ENCODE measurements around the gene ZNF124. TPM values are rescaled to one million over a fixed set of nuclear protein-coding genes. Genes with fewer than 3 reads are reported as not detected.
"Not testable (repeated sequence)": the region's sequence is repeated elsewhere in the genome, so short reads cannot be mapped to it uniquely, and the experiment has no call there.

Gene ZNF124
- total RNA-seq, 1 donor from 2014 or later: 14.9 TPM

- no peak overlapping the region for H3K27ac Mint-ChIP-seq
- no peak for DNase-seq
- H3K9me3 Mint-ChIP-seq: peaks cover 28% of the 10 kb centered on the region
- H3K27me3 Mint-ChIP-seq: no peaks in the 10 kb centered on the region
- peaks cover 68% of the 10 kb centered on the region for H3K36me3 Mint-ChIP-seq (ENCODE audit: low read depth)
- H3K4me3 Mint-ChIP-seq: no peak overlapping the region
- no peaks in the 10 kb centered on the region for H3K4me1 Mint-ChIP-seq
- intact Hi-C loops (cut with micrococcal nuclease): no loop called here
Measured at GRCh38 chr1:247189981-247190798, 18.4 kb upstream of the ZNF124 start.

GRCh38 chr1:247185667-247186066 lies 13.8 kb upstream of the ZNF124 start:
- intact Hi-C loops (cut with micrococcal nuclease): no loop called here
- H3K27me3 Mint-ChIP-seq: no peaks in the 10 kb centered on the region
- no peak overlapping the region for H3K27ac Mint-ChIP-seq
- H3K9me3 Mint-ChIP-seq: peaks cover 19% of the 10 kb centered on the region
- H3K4me3 Mint-ChIP-seq: no peak overlapping the region
- H3K4me1 Mint-ChIP-seq: no peaks in the 10 kb centered on the region
- peaks cover 36% of the 10 kb centered on the region for H3K36me3 Mint-ChIP-seq (ENCODE audit: low read depth)
- no peak for DNase-seq

GRCh38 chr1:247184254-247184653 lies 12.4 kb upstream of the ZNF124 start:
- intact Hi-C loops (cut with micrococcal nuclease): no loop called here
- peaks cover 10% of the 10 kb centered on the region for H3K9me3 Mint-ChIP-seq

GRCh38 chr1:247182994-247183393 lies 11.2 kb upstream of the ZNF124 start:
- Mint-ChIP-seq H3K36me3 (ENCODE audit: low read depth) (peaks cover 18% of the 10 kb centered on the region), H3K27me3 (no peaks in the 10 kb centered on the region), H3K4me1 (no peaks in the 10 kb centered on the region), H3K27ac (no peak overlapping the region), H3K9me3 (peaks cover 14% of the 10 kb centered on the region), H3K4me3 (no peak overlapping the region)
- intact Hi-C loops (cut with micrococcal nuclease): no loop called here
- no peak for DNase-seq

More at GRCh38 chr1:247184254-247184653, 12.4 kb upstream of the ZNF124 start:
- Mint-ChIP-seq H3K4me1 (no peaks in the 10 kb centered on the region), H3K36me3 (ENCODE audit: low read depth) (peaks cover 22% of the 10 kb centered on the region), H3K4me3 (no peak overlapping the region), H3K27me3 (no peaks in the 10 kb centered on the region), H3K27ac (no peak overlapping the region)
- no peak for DNase-seq

GRCh38 chr1:247180581-247180980 lies 8.8 kb upstream of the ZNF124 start:
- Mint-ChIP-seq H3K27ac (no peak overlapping the region), H3K4me1 (no peaks in the 10 kb centered on the region), H3K27me3 (no peaks in the 10 kb centered on the region), H3K9me3 (peaks cover 13% of the 10 kb centered on the region), H3K36me3 (ENCODE audit: low read depth) (peaks cover 8% of the 10 kb centered on the region), H3K4me3 (no peak overlapping the region)
- no peak for DNase-seq
- intact Hi-C loops (cut with micrococcal nuclease): no loop called here

- H3K4me1 Mint-ChIP-seq: no peaks in the 10 kb centered on the region
- H3K9me3 Mint-ChIP-seq: peaks cover 4% of the 10 kb centered on the region
- DNase-seq: no peak
- H3K36me3 Mint-ChIP-seq (ENCODE audit: low read depth): no peaks in the 10 kb centered on the region
- intact Hi-C loops (cut with micrococcal nuclease): loop anchor here (10.0 kb wide), 2 partner anchors 73 to 243 kb away; partner anchors contain the start of genes AHCTF1 and ZNF669
- no peaks in the 10 kb centered on the region for H3K27me3 Mint-ChIP-seq
- H3K27ac Mint-ChIP-seq: no peak overlapping the region
- H3K4me3 Mint-ChIP-seq: no peak overlapping the region
Measured at GRCh38 chr1:247177755-247178154, 5.9 kb upstream of the ZNF124 start.

GRCh38 chr1:247175458-247175857 lies 3.6 kb upstream of the ZNF124 start:
- intact Hi-C loops (cut with micrococcal nuclease): loop anchor here (10.0 kb wide), 2 partner anchors 71 to 241 kb away; partner anchors contain the start of genes AHCTF1 and ZNF669
- H3K4me1 Mint-ChIP-seq: peaks cover 1% of the 10 kb centered on the region
- H3K9me3 Mint-ChIP-seq: peaks cover 4% of the 10 kb centered on the region
- H3K4me3 Mint-ChIP-seq: no peak overlapping the region
- peaks cover 1% of the 10 kb centered on the region for H3K36me3 Mint-ChIP-seq (ENCODE audit: low read depth)
- no peaks in the 10 kb centered on the region for H3K27me3 Mint-ChIP-seq
- no peak for DNase-seq
- H3K27ac Mint-ChIP-seq: no peak overlapping the region

- intact Hi-C loops (cut with micrococcal nuclease): loop anchor here (2.0 to 10.0 kb wide), 3 partner anchors 37 to 239 kb away; partner anchors contain the start of genes AHCTF1 and ZNF669
- Mint-ChIP-seq H3K27me3 (no peaks in the 10 kb centered on the region), H3K9me3 (no peaks in the 10 kb centered on the region), H3K36me3 (ENCODE audit: low read depth) (peaks cover 13% of the 10 kb centered on the region), H3K4me1 (peaks cover 5% of the 10 kb centered on the region), H3K4me3 (no peak overlapping the region), H3K27ac (no peak overlapping the region)
- no peak for DNase-seq
Measured at GRCh38 chr1:247173431-247173830, 1.6 kb upstream of the ZNF124 start.

GRCh38 chr1:247172996-247173395 lies 1.2 kb upstream of the ZNF124 start:
- H3K27me3 Mint-ChIP-seq: no peaks in the 10 kb centered on the region
- intact Hi-C loops (cut with micrococcal nuclease): loop anchor here (2.0 to 10.0 kb wide), 3 partner anchors 38 to 238 kb away; partner anchors contain the start of genes AHCTF1 and ZNF669
- DNase-seq: no peak
- H3K4me3 Mint-ChIP-seq: no peak overlapping the region
- H3K9me3 Mint-ChIP-seq: peaks cover under 1% of the 10 kb centered on the region
- H3K4me1 Mint-ChIP-seq: peaks cover 5% of the 10 kb centered on the region
- no peak overlapping the region for H3K27ac Mint-ChIP-seq
- H3K36me3 Mint-ChIP-seq (ENCODE audit: low read depth): peaks cover 16% of the 10 kb centered on the region

GRCh38 chr1:247171443-247171842 lies 377 bp downstream of the ZNF124 start:
- Mint-ChIP-seq H3K4me1 (peaks cover 12% of the 10 kb centered on the region), H3K9me3 (peaks cover 13% of the 10 kb centered on the region), H3K36me3 (ENCODE audit: low read depth) (peaks cover 32% of the 10 kb centered on the region)
- H3K27me3 Mint-ChIP-seq, H3K27ac Mint-ChIP-seq, H3K4me3 Mint-ChIP-seq, DNase-seq: not testable (repeated sequence)
- intact Hi-C loops (cut with micrococcal nuclease): loop anchor here (10.0 kb wide), 2 partner anchors 67 to 237 kb away; partner anchors contain the start of genes AHCTF1 and ZNF669

GRCh38 chr1:247165674-247166073 lies 6.1 kb downstream of the ZNF124 start:
- peaks cover 20% of the 10 kb centered on the region for H3K4me1 Mint-ChIP-seq
- no peak overlapping the region for H3K4me3 Mint-ChIP-seq
- peaks cover 70% of the 10 kb centered on the region for H3K36me3 Mint-ChIP-seq (ENCODE audit: low read depth)
- intact Hi-C loops (cut with micrococcal nuclease): no loop called here
- no peak overlapping the region for H3K27ac Mint-ChIP-seq
- H3K27me3 Mint-ChIP-seq: no peaks in the 10 kb centered on the region
- H3K9me3 Mint-ChIP-seq: peaks cover 42% of the 10 kb centered on the region
- DNase-seq: no peak

- intact Hi-C loops (cut with micrococcal nuclease): no loop called here
- peaks cover 72% of the 10 kb centered on the region for H3K36me3 Mint-ChIP-seq (ENCODE audit: low read depth)
- H3K9me3 Mint-ChIP-seq: peaks cover 45% of the 10 kb centered on the region
- no peak overlapping the region for H3K4me3 Mint-ChIP-seq
- DNase-seq: no peak
- no peak overlapping the region for H3K27ac Mint-ChIP-seq
- peaks cover 18% of the 10 kb centered on the region for H3K4me1 Mint-ChIP-seq
- no peaks in the 10 kb centered on the region for H3K27me3 Mint-ChIP-seq
Measured at GRCh38 chr1:247164694-247165093, 7.1 kb downstream of the ZNF124 start.

- Mint-ChIP-seq H3K4me1 (no peaks in the 10 kb centered on the region), H3K27me3 (no peaks in the 10 kb centered on the region), H3K4me3 (no peak overlapping the region), H3K9me3 (peaks cover 26% of the 10 kb centered on the region), H3K36me3 (ENCODE audit: low read depth) (peaks cover 80% of the 10 kb centered on the region), H3K27ac (no peak overlapping the region)
- intact Hi-C loops (cut with micrococcal nuclease): no loop called here
- no peak for DNase-seq
Measured at GRCh38 chr1:247156787-247157232, 15.0 kb downstream of the ZNF124 start.

- Mint-ChIP-seq H3K27ac (no peak overlapping the region), H3K27me3 (no peaks in the 10 kb centered on the region), H3K9me3 (peaks cover 39% of the 10 kb centered on the region), H3K36me3 (ENCODE audit: low read depth) (peaks cover 60% of the 10 kb centered on the region), H3K4me3 (no peak overlapping the region), H3K4me1 (no peaks in the 10 kb centered on the region)
- intact Hi-C loops (cut with micrococcal nuclease): no loop called here
- no peak for DNase-seq
Measured at GRCh38 chr1:247147781-247148180, 24.0 kb downstream of the ZNF124 start.

All from activated CD4-positive, alpha-beta T cell treated with anti-CD3 and anti-CD28 coated beads, Interleukin-2, amount 10 ng/mL, durations not matched to agents 24 days and 14 days (primary cell).